ENCODE results near the gene TRIM43. TPM values are rescaled to one million over a fixed set of nuclear protein-coding genes. Genes with fewer than 3 reads are reported as not detected.
"Not testable (repeated sequence)": the region's sequence is repeated elsewhere in the genome, so short reads cannot be mapped to it uniquely, and the experiment has no call there.

Gene TRIM43
- total RNA-seq, 2 donors from 2014 or later: not detected

- Mint-ChIP-seq H3K36me3 (ENCODE audit: low read depth) (no peaks in the 10 kb centered on the region), H3K27ac (no peak overlapping the region), H3K4me3 (no peak overlapping the region), H3K4me1 (no peaks in the 10 kb centered on the region), H3K9me3 (no peaks in the 10 kb centered on the region), H3K27me3 (ENCODE audit: insufficient read depth) (no peaks in the 10 kb centered on the region)
- WGBS, 2 experiments (ENCODE audit: insufficient coverage in 1 of 2, insufficient read length in 1 of 2): 33% methylated on average over 1 of the region's 1 CpG
- H3K4me1 ChIP-seq (ENCODE audit: control insufficient read depth, insufficient read depth, low read length): no peaks in the 10 kb centered on the region
- TF ChIP-seq CTCF (conservative IDR thresholded peaks at IDR 0.05): no peak
- H3K9me3 ChIP-seq (ENCODE audit: control insufficient read depth, low read length): peaks cover 3% of the 10 kb centered on the region
- H3K4me3 ChIP-seq (ENCODE audit: low read length): no peak overlapping the region
- no peak overlapping the region for H3K27ac ChIP-seq (ENCODE audit: low read depth, low read length)
- no peaks in the 10 kb centered on the region for H3K36me3 ChIP-seq (ENCODE audit: control insufficient read depth, insufficient read depth, low read length)
- no peaks in the 10 kb centered on the region for H3K27me3 ChIP-seq (ENCODE audit: control insufficient read depth, insufficient read depth, low read length, poor library complexity, severe bottlenecking)
- no peak overlapping the region for H3K9ac ChIP-seq (ENCODE audit: extremely low read depth, low read length, poor library complexity, severe bottlenecking)
- DNase-seq: no peak
Measured at GRCh38 chr2:95578539-95578938, 13.3 kb upstream of the TRIM43 start.

GRCh38 chr2:95583545-95583944 lies 8.3 kb upstream of the TRIM43 start:
- H3K9me3 Mint-ChIP-seq; H3K27ac Mint-ChIP-seq; H3K27me3 Mint-ChIP-seq (ENCODE audit: insufficient read depth); H3K9me3 ChIP-seq (ENCODE audit: control insufficient read depth, low read length); H3K4me3 Mint-ChIP-seq; DNase-seq; H3K27me3 ChIP-seq (ENCODE audit: control insufficient read depth, insufficient read depth, low read length, poor library complexity, severe bottlenecking); H3K4me1 Mint-ChIP-seq; H3K27ac ChIP-seq (ENCODE audit: low read depth, low read length); H3K36me3 Mint-ChIP-seq (ENCODE audit: low read depth); H3K9ac ChIP-seq (ENCODE audit: extremely low read depth, low read length, poor library complexity, severe bottlenecking); H3K4me3 ChIP-seq (ENCODE audit: low read length); H3K4me1 ChIP-seq (ENCODE audit: control insufficient read depth, insufficient read depth, low read length); H3K36me3 ChIP-seq (ENCODE audit: control insufficient read depth, insufficient read depth, low read length): not testable (repeated sequence)
- 92 to 100% methylated on average over 1 to 4 of the region's 4 CpGs for WGBS, 2 experiments (ENCODE audit: insufficient coverage in 1 of 2, insufficient read length in 1 of 2)

GRCh38 chr2:95584321-95584720 lies 7.5 kb upstream of the TRIM43 start:
- H3K9me3 Mint-ChIP-seq; H3K4me3 Mint-ChIP-seq; H3K4me1 Mint-ChIP-seq; H3K4me3 ChIP-seq (ENCODE audit: low read length); H3K4me1 ChIP-seq (ENCODE audit: control insufficient read depth, insufficient read depth, low read length); H3K27ac Mint-ChIP-seq; H3K9me3 ChIP-seq (ENCODE audit: control insufficient read depth, low read length); H3K27me3 ChIP-seq (ENCODE audit: control insufficient read depth, insufficient read depth, low read length, poor library complexity, severe bottlenecking); H3K27ac ChIP-seq (ENCODE audit: low read depth, low read length); H3K9ac ChIP-seq (ENCODE audit: extremely low read depth, low read length, poor library complexity, severe bottlenecking); H3K27me3 Mint-ChIP-seq (ENCODE audit: insufficient read depth); H3K36me3 Mint-ChIP-seq (ENCODE audit: low read depth); H3K36me3 ChIP-seq (ENCODE audit: control insufficient read depth, insufficient read depth, low read length); DNase-seq: not testable (repeated sequence)
- no CpG with 5 or more reads among the region's 1 CpG for WGBS, 2 experiments (ENCODE audit: insufficient coverage in 1 of 2, insufficient read length in 1 of 2)

DNA sequence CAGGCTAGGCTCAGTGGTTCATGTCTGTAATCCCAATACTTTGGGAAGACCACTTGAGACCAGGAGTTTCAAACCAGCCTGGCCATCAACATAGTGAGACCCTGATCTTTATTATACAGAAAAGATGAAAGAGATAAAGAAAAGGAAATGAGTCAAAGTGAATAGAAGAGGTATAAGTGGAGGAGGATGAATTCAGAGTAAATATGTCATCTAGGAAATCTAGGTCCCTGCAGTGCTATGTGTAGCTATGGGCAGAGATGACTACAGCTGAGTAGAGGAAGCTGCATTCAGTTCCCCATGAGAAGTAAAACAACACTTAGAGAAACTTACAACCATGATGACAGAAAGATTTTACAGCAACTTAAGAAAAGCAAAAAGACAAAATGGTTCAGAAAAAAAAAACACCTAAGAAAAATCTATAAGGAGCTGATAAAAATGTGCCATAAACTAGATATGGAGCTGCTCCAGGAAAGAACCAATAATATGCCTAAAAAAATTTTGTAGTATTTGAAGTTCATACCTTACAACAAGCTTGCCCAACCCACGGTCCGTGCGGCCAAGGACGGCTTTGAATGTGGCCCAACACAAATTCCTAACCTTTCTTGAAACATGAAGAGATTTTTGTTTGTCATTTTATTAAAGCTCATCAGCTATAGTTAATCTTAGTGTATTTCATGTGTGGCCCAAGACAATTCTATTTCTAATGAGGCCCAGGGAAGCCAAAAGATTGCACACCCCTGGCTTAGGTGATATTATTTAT lies 1.8 kb upstream of the TRIM43 start:
- H3K27me3 Mint-ChIP-seq (ENCODE audit: insufficient read depth); H3K4me1 Mint-ChIP-seq; H3K27me3 ChIP-seq (ENCODE audit: control insufficient read depth, insufficient read depth, low read length, poor library complexity, severe bottlenecking); H3K27ac ChIP-seq (ENCODE audit: low read depth, low read length); H3K4me3 ChIP-seq (ENCODE audit: low read length); H3K9me3 Mint-ChIP-seq; H3K4me1 ChIP-seq (ENCODE audit: control insufficient read depth, insufficient read depth, low read length); H3K36me3 Mint-ChIP-seq (ENCODE audit: low read depth); H3K9ac ChIP-seq (ENCODE audit: extremely low read depth, low read length, poor library complexity, severe bottlenecking); H3K27ac Mint-ChIP-seq; H3K4me3 Mint-ChIP-seq; H3K36me3 ChIP-seq (ENCODE audit: control insufficient read depth, insufficient read depth, low read length); H3K9me3 ChIP-seq (ENCODE audit: control insufficient read depth, low read length); DNase-seq: not testable (repeated sequence)
- WGBS, 2 experiments (ENCODE audit: insufficient coverage in 1 of 2, insufficient read length in 1 of 2): 82% methylated on average over 4 of the region's 4 CpGs; no CpG with 5 or more reads in 1 of the 2 experiments

GRCh38 chr2:95592973-95593372 lies 1.2 kb downstream of the TRIM43 start:
- not testable (repeated sequence) for H3K27me3 Mint-ChIP-seq (ENCODE audit: insufficient read depth); H3K36me3 Mint-ChIP-seq (ENCODE audit: low read depth); H3K9me3 ChIP-seq (ENCODE audit: control insufficient read depth, low read length); H3K9me3 Mint-ChIP-seq; H3K4me3 ChIP-seq (ENCODE audit: low read length); H3K36me3 ChIP-seq (ENCODE audit: control insufficient read depth, insufficient read depth, low read length); DNase-seq; H3K4me3 Mint-ChIP-seq; H3K4me1 ChIP-seq (ENCODE audit: control insufficient read depth, insufficient read depth, low read length); H3K9ac ChIP-seq (ENCODE audit: extremely low read depth, low read length, poor library complexity, severe bottlenecking); H3K27me3 ChIP-seq (ENCODE audit: control insufficient read depth, insufficient read depth, low read length, poor library complexity, severe bottlenecking); H3K27ac ChIP-seq (ENCODE audit: low read depth, low read length); H3K4me1 Mint-ChIP-seq; H3K27ac Mint-ChIP-seq
- WGBS, 2 experiments (ENCODE audit: insufficient coverage in 1 of 2, insufficient read length in 1 of 2): 91 to 100% methylated on average over 2 to 13 of the region's 13 CpGs

GRCh38 chr2:95595012-95595411 lies 3.2 kb downstream of the TRIM43 start:
- H3K36me3 Mint-ChIP-seq (ENCODE audit: low read depth); H3K4me3 Mint-ChIP-seq; H3K36me3 ChIP-seq (ENCODE audit: control insufficient read depth, insufficient read depth, low read length); H3K9ac ChIP-seq (ENCODE audit: extremely low read depth, low read length, poor library complexity, severe bottlenecking); H3K4me1 ChIP-seq (ENCODE audit: control insufficient read depth, insufficient read depth, low read length); H3K4me1 Mint-ChIP-seq; H3K4me3 ChIP-seq (ENCODE audit: low read length); H3K9me3 ChIP-seq (ENCODE audit: control insufficient read depth, low read length); H3K27ac Mint-ChIP-seq; H3K27me3 ChIP-seq (ENCODE audit: control insufficient read depth, insufficient read depth, low read length, poor library complexity, severe bottlenecking); H3K27me3 Mint-ChIP-seq (ENCODE audit: insufficient read depth); H3K9me3 Mint-ChIP-seq; DNase-seq; H3K27ac ChIP-seq (ENCODE audit: low read depth, low read length): not testable (repeated sequence)
- 74 to 88% methylated on average over 1 of the region's 2 CpGs for WGBS, 2 experiments (ENCODE audit: insufficient coverage in 1 of 2, insufficient read length in 1 of 2)
